ENCODE data around the gene NEDD4L.

The NEDD4L gene

GRCh38 chr18:58104096-58104495, 60.1 kb downstream of the NEDD4L start:
- Mint-ChIP-seq H3K9me3 (ENCODE audit: low read depth) (no peaks in the 10 kb centered on the region), H3K27me3 (peaks cover 3% of the 10 kb centered on the region), H3K36me3 (no peaks in the 10 kb centered on the region), H3K4me1 (ENCODE audit: low read depth) (peaks cover 5% of the 10 kb centered on the region), H3K4me3 (no peak overlapping the region), H3K27ac (no peak overlapping the region)

- Mint-ChIP-seq H3K4me3 (no peak overlapping the region), H3K36me3 (no peaks in the 10 kb centered on the region), H3K27ac (no peak overlapping the region), H3K9me3 (ENCODE audit: low read depth) (no peaks in the 10 kb centered on the region), H3K4me1 (ENCODE audit: low read depth) (peaks cover 5% of the 10 kb centered on the region), H3K27me3 (peaks cover 3% of the 10 kb centered on the region)
Measured at GRCh38 chr18:58105206-58105887, 61.3 kb downstream of the NEDD4L start.

- Mint-ChIP-seq H3K9me3 (ENCODE audit: low read depth) (no peaks in the 10 kb centered on the region), H3K36me3 (no peaks in the 10 kb centered on the region), H3K4me3 (no peak overlapping the region), H3K27ac (no peak overlapping the region), H3K27me3 (peaks cover 3% of the 10 kb centered on the region), H3K4me1 (ENCODE audit: low read depth) (peaks cover 5% of the 10 kb centered on the region)
Measured at GRCh38 chr18:58105888-58106260, 61.8 kb downstream of the NEDD4L start.

DNA sequence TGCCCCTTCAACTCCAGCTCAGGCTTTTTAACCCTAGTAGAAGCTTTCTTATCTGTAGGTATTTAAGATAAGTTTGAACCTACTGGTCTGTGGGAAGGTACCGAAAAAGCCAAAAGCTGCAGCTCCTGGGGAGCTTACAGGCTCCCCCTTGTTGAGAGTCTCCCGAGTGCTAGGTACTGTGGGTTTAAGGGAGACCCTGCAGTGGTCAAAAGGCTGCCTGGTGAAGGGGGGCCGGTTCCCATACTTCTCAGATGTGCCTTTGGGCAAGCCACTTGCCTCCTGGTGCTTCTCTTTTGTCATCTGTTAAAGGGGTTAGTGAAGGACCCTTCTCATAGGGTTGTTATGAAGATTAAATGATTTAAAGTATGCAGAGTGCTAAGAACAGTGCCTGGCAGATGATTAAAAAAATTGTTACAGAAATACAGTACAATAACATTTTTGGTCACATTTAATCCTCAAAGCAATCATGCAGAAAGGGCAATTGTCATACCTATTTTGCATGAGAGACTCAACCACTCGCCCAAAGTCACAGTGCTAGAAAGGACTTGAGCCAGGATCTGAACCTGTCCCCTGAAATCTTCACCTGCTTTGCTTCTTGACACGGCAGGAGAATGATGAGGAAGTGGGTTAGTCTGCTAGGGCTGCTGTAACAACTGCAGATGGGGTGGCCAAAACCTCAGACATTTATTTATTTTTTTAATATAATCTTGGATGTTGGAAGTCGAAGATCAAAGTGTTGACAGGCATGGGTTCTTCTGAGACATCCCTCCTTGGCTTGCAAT, 62.5 kb downstream of the NEDD4L start:
- H3K36me3 Mint-ChIP-seq = no peaks in the 10 kb centered on the region
- peaks cover 5% of the 10 kb centered on the region for H3K4me1 Mint-ChIP-seq (ENCODE audit: low read depth)
- H3K27me3 Mint-ChIP-seq = peaks cover 3% of the 10 kb centered on the region
- H3K4me3 Mint-ChIP-seq = no peak overlapping the region
- no peaks in the 10 kb centered on the region for H3K9me3 Mint-ChIP-seq (ENCODE audit: low read depth)
- H3K27ac Mint-ChIP-seq = no peak overlapping the region

DNA sequence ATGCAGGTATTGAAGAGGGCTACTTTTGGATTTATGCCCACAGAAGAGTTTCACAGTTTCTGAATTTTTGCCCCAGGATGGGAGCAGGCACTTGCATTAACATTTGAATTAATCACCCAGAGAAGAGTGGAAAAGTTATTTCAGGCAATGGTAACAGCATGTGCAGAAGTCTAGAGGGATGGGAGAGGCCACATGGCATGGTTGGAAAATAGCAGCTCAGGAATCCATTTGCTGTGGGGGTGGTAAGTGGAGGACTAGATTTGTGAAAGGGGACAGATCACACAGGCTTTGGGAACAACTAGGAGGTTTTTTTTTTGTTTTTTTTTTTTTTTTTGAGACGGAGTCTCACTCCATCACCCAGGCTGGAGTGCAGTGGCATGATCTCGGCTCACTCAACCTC, 65.2 kb downstream of the NEDD4L start:
- no peaks in the 10 kb centered on the region for H3K27me3 Mint-ChIP-seq
- H3K4me1 Mint-ChIP-seq (ENCODE audit: low read depth) = peaks cover 5% of the 10 kb centered on the region
- no peak overlapping the region for H3K4me3 Mint-ChIP-seq
- no peaks in the 10 kb centered on the region for H3K9me3 Mint-ChIP-seq (ENCODE audit: low read depth)
- H3K36me3 Mint-ChIP-seq = no peaks in the 10 kb centered on the region
- H3K27ac Mint-ChIP-seq = no peak overlapping the region

DNA sequence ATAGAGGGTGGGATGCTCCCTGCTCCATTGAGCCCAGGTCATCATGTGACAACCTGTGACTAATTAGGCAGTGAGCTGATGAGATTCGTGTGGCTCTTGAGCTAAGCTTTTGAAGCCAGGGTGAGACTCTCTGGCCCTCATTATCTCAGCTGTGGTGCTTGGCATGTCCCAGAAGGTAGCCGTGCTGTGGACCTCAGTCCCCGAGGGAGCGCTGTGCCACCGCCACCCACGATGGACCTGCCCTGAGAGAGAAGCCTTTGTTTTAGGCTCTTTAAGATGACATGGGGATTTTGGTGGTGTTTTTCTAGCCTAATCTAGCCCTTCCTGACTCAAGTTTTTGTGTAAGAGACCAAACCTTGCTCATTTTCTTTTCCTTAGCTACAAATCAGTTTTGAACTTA, 66.4 kb downstream of the NEDD4L start:
- Mint-ChIP-seq H3K36me3 (no peaks in the 10 kb centered on the region), H3K9me3 (ENCODE audit: low read depth) (no peaks in the 10 kb centered on the region), H3K4me1 (ENCODE audit: low read depth) (peaks cover 5% of the 10 kb centered on the region), H3K4me3 (no peak overlapping the region), H3K27ac (no peak overlapping the region), H3K27me3 (no peaks in the 10 kb centered on the region)

GRCh38 chr18:58112174-58112573, 68.1 kb downstream of the NEDD4L start:
- Mint-ChIP-seq H3K27ac (no peak overlapping the region), H3K36me3 (no peaks in the 10 kb centered on the region), H3K4me3 (no peak overlapping the region), H3K9me3 (ENCODE audit: low read depth) (no peaks in the 10 kb centered on the region), H3K27me3 (no peaks in the 10 kb centered on the region), H3K4me1 (ENCODE audit: low read depth) (peaks cover 5% of the 10 kb centered on the region)

DNA sequence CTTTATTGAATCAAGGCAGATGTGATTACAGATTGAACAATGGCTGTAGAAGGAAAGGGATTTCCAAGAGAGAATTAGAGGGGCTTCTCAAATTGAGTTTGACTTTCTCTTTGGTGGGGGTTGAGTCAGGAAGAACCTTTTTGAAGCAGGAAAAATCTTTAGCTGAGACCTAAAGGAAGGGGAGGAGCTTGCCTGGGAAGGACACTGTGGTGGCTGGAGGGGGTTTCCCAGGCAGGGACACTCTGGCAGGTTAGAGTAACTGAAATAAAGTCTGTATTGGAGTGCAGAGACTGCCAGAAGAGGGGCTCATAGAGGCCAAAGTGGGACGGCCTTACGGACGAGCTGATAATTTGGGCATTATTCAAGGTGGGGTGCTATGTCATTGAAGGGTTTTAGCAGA, 69.3 kb downstream of the NEDD4L start:
- Mint-ChIP-seq H3K9me3 (ENCODE audit: low read depth) (no peaks in the 10 kb centered on the region), H3K4me1 (ENCODE audit: low read depth) (peaks cover 5% of the 10 kb centered on the region), H3K27ac (no peak overlapping the region), H3K36me3 (no peaks in the 10 kb centered on the region), H3K27me3 (no peaks in the 10 kb centered on the region), H3K4me3 (no peak overlapping the region)

DNA sequence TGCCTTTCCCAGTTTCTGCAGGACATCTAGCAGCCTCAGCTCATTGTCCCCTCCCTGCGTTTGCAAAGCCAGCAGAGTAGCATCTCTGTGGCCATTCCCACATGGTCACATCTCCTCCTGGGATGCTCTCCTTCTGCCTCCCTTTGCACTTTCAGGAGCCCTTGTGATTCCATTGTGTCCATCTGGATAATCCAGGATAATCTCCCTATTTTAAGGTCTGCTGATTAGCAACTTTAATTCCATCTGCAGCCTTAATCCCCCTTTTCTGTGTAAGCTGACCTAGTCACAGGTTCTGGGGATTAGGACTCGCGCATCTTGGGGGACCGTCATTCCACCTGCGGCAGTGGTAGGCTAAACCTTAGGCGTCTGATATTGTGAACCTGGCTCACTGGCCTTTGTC, 70.7 kb downstream of the NEDD4L start:
- Mint-ChIP-seq H3K36me3 (no peaks in the 10 kb centered on the region), H3K27me3 (no peaks in the 10 kb centered on the region), H3K4me1 (ENCODE audit: low read depth) (peaks cover 5% of the 10 kb centered on the region), H3K27ac (no peak overlapping the region), H3K9me3 (ENCODE audit: low read depth) (no peaks in the 10 kb centered on the region), H3K4me3 (no peak overlapping the region)

- H3K9me3 Mint-ChIP-seq (ENCODE audit: low read depth) = no peaks in the 10 kb centered on the region
- no peaks in the 10 kb centered on the region for H3K27me3 Mint-ChIP-seq
- peaks cover 5% of the 10 kb centered on the region for H3K4me1 Mint-ChIP-seq (ENCODE audit: low read depth)
- no peak overlapping the region for H3K27ac Mint-ChIP-seq
- H3K4me3 Mint-ChIP-seq = no peak overlapping the region
- H3K36me3 Mint-ChIP-seq = no peaks in the 10 kb centered on the region
Measured at GRCh38 chr18:58116818-58117217, 72.8 kb downstream of the NEDD4L start.

GRCh38 chr18:58117786-58118403, 73.9 kb downstream of the NEDD4L start:
- no peak overlapping the region for H3K27ac Mint-ChIP-seq
- H3K27me3 Mint-ChIP-seq = no peaks in the 10 kb centered on the region
- H3K36me3 Mint-ChIP-seq = no peaks in the 10 kb centered on the region
- H3K4me3 Mint-ChIP-seq = no peak overlapping the region
- H3K4me1 Mint-ChIP-seq (ENCODE audit: low read depth) = peaks cover 5% of the 10 kb centered on the region
- no peaks in the 10 kb centered on the region for H3K9me3 Mint-ChIP-seq (ENCODE audit: low read depth)

- Mint-ChIP-seq H3K27ac (no peak overlapping the region), H3K9me3 (ENCODE audit: low read depth) (no peaks in the 10 kb centered on the region), H3K27me3 (no peaks in the 10 kb centered on the region), H3K36me3 (no peaks in the 10 kb centered on the region), H3K4me3 (no peak overlapping the region), H3K4me1 (ENCODE audit: low read depth) (no peaks in the 10 kb centered on the region)
Measured at GRCh38 chr18:58118536-58118935, 74.5 kb downstream of the NEDD4L start.

DNA sequence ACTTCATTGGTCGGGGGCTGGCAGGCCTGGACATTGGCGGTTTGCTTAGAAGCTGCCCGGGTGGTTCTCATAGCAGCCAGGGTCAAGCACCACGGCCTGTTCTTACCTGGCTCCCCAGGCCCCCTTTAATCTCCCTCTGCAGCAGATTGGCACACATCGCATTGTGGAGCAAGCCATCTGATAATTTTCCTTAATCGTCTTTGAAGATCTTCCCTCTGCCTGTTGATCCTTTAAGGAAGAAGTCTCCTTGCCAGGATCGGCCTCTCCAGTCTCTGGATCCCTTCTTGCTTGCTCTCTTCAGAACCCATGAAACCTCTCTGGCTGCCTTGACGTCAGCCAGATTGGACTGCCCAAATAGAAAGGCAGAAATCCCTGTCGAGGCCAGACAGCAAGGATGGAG, 75.8 kb downstream of the NEDD4L start:
- H3K36me3 Mint-ChIP-seq = no peaks in the 10 kb centered on the region
- H3K27me3 Mint-ChIP-seq = no peaks in the 10 kb centered on the region
- H3K4me3 Mint-ChIP-seq = no peak overlapping the region
- H3K4me1 Mint-ChIP-seq (ENCODE audit: low read depth) = peaks cover 5% of the 10 kb centered on the region
- H3K27ac Mint-ChIP-seq = no peak overlapping the region
- H3K9me3 Mint-ChIP-seq (ENCODE audit: low read depth) = no peaks in the 10 kb centered on the region

- H3K27me3 Mint-ChIP-seq = no peaks in the 10 kb centered on the region
- H3K9me3 Mint-ChIP-seq (ENCODE audit: low read depth) = no peaks in the 10 kb centered on the region
- H3K36me3 Mint-ChIP-seq = no peaks in the 10 kb centered on the region
- peaks cover 7% of the 10 kb centered on the region for H3K4me1 Mint-ChIP-seq (ENCODE audit: low read depth)
- no peak overlapping the region for H3K27ac Mint-ChIP-seq
- no peak overlapping the region for H3K4me3 Mint-ChIP-seq
Measured at GRCh38 chr18:58124475-58124874, 80.4 kb downstream of the NEDD4L start.

DNA sequence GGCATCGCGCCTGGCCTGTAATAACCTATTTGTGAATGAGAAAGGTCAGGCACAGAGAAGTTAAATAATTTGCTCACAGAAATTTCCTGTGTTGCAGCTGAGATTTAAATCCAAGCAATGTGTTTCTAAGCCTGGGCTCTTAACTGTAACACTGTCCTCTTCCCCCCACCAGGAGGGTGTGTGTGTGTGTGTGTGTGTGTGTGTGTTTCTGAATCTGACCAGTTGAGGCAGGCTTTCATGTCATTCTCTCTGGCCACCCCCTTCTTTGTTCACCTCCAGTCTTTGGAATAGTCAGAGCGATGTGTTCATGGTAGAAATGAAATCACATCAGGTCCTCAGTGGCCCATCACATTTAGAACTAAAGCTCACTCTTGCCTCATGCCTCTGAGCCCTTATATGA, 81.2 kb downstream of the NEDD4L start:
- Mint-ChIP-seq H3K4me1 (ENCODE audit: low read depth) (peaks cover 7% of the 10 kb centered on the region), H3K9me3 (ENCODE audit: low read depth) (no peaks in the 10 kb centered on the region), H3K27ac (no peak overlapping the region), H3K36me3 (no peaks in the 10 kb centered on the region), H3K27me3 (no peaks in the 10 kb centered on the region), H3K4me3 (no peak overlapping the region)
